GM12874 (cell line): Measurements from ENCODE around the gene TANC1.

Source experiments
- CTCF ChIP-seq: IDR thresholded peaks from 2 replicates; pipeline ENCODE4 v1.5.1; 2011; ENCODE audit warnings: low read depth, mild to moderate bottlenecking, control low read depth, low read length, moderate library complexity; ENCODE audit not compliant: insufficient read depth

The TANC1 gene

DNA sequence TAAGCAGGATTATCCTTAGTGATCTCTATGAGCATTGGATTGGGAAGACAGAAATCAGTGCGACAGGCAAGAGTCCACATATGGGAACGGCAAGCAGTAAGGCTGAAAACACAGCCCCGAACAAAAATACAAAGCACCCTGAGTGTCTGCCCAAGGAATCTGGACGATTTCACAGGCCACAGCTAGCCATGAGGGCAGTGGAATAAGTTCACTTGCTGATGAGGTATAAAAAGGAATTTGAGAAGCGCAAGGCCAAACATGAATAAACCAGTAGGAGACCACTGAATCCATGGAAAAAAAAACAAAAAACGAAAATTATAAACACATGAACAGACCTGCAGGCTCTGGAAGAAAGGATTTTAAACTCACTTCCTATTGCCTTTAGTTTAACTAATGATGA, 293.8 kb downstream of the TANC1 start:
- no peak for TF ChIP-seq CTCF

GRCh38 chr2:159262904-159263303, 294.5 kb downstream of the TANC1 start:
- TF ChIP-seq CTCF = no peak

DNA sequence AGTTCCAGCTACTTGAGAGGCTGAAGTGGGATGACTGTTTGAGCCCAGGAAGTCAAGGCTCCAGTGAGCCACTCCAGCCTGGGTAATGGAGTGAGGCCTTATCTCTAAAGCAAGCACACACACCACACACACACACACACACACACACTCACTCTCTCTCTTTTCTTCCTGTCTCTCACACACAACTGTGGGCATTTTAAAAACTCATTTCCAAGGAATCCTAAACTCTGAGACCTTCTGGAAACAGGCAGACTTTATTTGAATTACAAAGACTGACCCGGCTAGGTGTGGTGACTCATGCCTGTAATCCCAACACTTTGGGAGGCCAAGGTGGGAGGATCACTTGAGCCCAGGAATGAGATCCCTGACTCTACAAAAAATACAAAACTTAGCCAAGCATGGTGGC, 296.7 kb downstream of the TANC1 start:
- no peak for TF ChIP-seq CTCF

- no peak for TF ChIP-seq CTCF
These were observed 298.1 kb downstream of the TANC1 start for GRCh38 chr2:159266554-159266953.

GRCh38 chr2:159267921-159268320, 299.5 kb downstream of the TANC1 start:
- TF ChIP-seq CTCF = no peak

GRCh38 chr2:159270744-159271379, 302.4 kb downstream of the TANC1 start:
- no peak for TF ChIP-seq CTCF

- no peak for TF ChIP-seq CTCF
These were observed 303.7 kb downstream of the TANC1 start for GRCh38 chr2:159272156-159272555.
